GM19438 (cell line): ENCODE measurements around the gene ITM2C.
A peak's percentile ranks its signal among the peaks of the same experiment; 100 is the strongest.

Experiments
- ATAC-seq: cut with Tn5 transposase; IDR thresholded peaks from one replicate; pipeline ENCODE4 v1.9.1; 2021; ENCODE audit warnings: low read depth; ENCODE audit not compliant: unreplicated experiment

Gene ITM2C

DNA sequence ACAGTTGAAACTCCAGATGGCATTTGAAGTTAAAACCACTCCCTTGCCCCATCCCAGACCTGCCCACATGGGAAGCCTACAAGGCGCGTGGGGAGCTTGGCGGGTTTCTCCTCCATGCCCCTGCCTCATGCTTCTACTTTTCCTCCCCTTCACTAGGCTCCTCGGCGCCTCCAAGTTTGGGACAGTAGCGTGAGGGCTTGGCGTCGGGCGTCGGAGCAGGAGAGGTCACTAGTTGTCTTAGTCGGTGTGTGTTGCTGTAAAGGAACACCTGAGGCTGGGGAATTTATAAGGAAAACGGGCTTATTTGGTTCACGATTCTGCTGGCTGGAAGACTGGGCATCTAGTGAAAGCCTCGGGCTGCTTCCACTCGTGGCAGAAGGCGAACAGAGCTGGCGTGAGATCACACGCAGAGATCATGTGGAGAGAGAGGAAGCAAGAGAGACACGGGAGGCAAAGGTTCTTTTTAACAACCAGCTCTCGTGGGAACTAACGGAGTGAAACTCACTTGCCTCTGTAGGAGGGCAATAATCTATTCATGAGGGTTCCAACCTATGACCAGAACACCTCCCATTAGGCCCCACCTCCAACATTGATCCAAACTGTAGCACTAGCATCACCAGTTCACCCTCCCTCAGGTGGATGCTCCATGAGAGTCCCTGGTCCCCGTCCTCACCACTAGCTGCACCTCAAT, 25.3 kb downstream of the ITM2C start:
- ATAC-seq, result no peak

- ATAC-seq, result no peak
Observed at GRCh38 chr2:230890646-230891045, 25.9 kb downstream of the ITM2C start.

DNA sequence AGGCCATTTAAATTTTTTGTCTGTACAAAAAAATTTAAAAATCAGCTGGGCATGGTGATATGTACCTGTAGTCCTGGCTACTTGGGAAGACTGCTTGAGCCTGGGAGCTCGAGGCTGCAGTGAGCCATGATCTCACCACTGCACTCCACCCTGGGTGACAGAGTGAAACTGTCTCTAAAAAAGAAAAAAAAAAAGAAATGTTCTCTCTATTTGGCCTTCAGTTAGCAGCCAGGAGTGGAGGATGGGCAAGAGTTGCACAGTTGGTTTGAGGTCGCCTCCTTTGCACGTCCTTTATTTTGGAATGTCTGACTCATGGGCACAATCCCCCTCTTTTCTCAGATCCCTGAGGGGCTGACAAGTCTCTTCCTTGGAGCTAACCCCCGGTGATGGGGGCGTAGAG, 26.3 kb downstream of the ITM2C start:
- no peak for ATAC-seq

GRCh38 chr2:230891509-230891908, 26.8 kb downstream of the ITM2C start:
- ATAC-seq, result no peak

DNA sequence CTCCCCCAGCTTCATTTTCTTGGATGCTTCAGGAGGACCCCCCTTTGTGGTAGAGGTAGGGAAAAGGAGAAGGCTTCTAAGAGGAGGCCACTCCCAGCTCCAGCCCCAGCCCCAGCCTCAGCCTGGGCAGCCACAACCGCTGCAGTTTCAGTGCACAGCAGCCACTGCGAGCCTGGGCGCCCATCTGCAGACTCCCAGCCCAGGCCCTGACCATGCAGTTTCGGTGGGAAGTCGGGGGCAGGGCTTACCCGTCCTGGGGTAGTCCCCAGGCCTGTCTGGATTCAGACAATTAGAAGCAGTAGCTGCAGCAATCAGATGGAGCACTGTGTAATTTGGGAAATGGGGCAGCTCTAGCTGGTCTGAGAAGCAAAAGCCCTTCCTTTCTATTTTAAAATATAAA, 28.6 kb downstream of the ITM2C start:
- peak; percentile 84 for ATAC-seq

DNA sequence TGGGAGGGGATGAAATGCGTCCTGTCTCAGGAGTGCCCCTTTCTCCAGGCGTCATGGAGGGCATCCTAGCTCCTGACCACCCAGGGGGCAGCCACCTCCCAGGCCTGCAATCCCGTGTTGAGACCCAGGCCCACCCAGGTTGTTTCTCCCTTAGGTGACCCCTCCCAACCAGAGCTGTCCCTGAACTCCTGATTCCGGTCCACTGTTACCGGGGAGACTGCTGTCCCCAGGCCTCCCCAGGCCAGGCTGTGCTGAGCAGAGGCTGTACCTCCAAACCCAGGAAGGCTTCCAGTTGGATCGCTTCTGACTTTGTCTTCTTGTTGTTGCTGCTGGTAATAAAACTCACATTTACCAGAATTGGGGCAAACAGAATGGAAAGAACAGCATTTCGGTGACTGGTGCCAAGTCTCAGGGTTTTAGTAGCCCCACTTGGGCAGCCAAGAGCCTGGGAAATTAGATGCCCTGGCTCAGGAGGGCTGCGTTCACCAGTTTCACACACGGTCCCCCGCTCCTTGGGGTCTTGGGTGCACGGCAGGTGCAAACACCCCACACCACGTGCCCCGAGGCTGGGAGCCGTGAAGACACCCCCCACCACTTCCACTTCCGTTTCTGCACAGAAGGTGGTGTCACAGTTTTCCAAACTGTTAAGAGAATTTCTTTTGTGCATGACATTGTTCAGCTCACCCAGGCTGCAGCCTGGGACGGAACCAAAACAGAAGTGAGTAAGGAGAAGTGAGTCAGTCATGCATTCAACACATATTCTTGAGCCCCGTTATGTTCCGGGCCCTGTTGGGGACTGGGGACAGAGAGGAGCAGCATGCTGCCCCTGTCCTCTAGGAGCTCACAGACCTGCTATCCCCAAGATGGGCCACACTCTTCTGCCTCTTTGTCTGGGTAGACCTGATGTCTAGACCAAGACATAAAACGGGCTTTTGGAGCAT, 29.4 kb downstream of the ITM2C start:
- no peak for ATAC-seq

DNA sequence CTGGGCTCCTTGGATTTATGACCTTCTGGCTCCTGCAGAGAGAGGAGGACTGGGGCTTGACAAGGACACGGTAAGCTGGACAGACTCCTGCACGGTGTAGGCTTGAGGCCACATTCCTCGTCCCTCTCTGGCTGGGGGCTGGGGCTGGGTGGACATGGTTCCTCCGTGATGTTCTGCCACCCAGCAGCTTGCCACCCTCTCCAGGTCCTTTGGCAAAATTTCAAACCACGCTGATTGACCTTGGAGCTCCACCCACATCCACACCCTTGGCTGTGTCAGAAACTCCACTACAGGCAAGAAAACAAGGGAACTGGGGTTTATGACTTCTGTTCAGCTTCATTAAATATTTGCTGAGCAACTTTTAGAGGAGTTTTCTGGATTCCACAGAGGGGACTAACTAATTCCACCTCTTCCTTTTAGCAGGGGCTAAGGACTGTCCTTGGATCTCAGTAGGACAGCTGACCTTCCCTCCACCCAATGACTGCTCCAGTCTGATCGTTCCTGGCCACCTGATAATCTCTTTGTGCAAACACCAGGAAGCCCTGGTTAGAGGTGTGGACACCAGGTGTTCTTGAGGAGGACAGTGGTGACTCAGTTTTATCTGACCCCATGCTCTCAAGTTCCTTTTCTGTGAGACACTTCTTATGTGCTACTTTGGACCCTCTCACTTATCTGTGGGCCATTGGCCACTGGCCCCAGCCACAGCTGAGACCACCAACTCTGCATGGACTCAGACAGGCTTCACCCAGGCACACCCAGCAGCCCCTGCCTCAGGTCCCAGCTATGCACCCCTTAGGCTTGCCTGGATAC, 31.0 kb downstream of the ITM2C start:
- ATAC-seq, result no peak

DNA sequence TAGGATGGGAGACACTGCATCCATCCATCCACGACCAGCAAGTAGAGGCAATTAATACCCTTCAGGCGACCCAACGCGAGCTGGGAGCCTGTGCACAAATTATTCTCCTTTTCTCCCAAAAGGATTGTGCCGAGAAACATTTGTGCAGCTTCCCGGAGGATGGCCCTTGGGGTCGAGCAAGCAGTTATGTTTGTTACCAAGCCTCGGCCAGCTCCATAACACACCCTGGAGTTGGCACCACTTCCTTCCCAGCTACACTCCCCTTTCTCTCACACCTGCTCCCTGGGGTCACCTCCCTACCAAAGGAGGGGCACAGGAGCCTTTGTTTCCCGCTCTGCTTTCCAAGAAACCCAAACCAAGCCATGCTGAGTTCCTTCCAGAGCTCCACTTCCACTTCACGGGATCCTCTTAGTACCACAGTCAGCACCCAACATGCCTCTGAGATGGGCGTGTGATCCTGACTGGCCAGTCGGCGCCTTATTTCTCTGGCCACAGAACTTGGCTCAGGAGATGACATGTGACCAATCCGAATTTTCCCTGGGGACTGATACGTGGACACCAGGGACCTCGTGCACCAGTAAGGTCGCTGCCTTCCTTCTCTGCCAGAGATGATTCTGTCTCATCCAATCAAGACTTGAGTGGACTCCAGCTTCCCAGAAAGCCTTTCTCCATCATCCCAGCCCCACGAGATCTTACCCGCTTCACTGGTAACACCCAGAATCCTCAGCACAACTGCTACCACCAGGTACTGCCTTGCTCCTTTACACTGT, 31.8 kb downstream of the ITM2C start:
- no peak for ATAC-seq

GRCh38 chr2:230898016-230898712, 33.4 kb downstream of the ITM2C start:
- no peak for ATAC-seq

GRCh38 chr2:230898713-230899091, 34.0 kb downstream of the ITM2C start:
- ATAC-seq, result no peak

DNA sequence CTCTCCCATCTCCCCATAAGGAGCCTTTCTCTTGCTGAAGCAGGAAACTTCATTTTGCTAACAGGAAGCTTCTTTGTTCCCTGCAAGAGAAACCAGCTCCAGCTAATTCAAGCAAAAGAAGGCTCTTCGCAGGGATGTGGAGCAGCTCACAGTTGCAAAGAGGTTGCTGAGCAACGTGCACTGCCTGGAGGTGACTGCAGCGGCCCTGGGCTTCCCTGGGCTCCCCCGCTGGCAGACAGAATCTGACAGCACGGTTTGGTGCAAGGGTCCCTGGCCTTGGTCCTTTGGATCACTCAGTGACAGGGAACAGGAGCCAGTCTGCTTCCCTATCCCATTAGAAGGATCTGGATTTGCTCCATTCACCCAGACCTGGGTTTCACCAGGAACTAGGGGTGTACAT, 34.5 kb downstream of the ITM2C start:
- no peak for ATAC-seq

GRCh38 chr2:230899786-230900185, 35.0 kb downstream of the ITM2C start:
- ATAC-seq, result no peak

DNA sequence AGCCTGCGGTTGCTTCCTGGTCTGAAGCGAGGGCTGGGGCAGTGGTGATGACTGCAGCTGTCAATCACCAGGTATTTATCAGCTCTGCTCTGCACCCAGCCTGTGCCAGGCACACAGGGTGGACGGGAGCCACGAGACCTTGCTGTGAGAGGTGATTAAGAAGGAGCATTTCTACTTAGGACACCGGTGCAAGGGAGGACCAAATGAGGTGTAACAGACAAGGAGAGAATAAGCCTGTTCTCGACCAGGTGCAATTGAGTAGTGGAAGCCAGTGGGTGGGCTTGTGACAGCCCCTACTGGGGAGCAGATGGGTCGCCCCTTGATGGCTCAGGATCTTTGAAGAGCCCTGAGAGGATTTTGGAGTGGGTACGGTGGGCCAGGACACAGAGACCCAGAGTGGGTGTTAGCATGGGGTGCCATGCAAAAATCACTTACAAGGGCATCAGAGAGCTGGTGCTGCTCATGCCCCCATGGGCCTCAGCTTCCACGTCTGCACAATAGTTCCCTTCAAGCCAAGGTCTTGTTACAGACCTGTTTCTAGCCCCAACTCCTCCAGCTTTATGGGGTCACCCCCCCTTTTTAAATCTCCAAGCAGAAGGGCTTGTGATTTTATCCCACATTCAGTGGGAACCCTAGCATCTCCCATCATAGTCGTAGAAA, 35.7 kb downstream of the ITM2C start:
- ATAC-seq, result no peak

- no peak for ATAC-seq
Observed at GRCh38 chr2:230901006-230901405, 36.3 kb downstream of the ITM2C start.

DNA sequence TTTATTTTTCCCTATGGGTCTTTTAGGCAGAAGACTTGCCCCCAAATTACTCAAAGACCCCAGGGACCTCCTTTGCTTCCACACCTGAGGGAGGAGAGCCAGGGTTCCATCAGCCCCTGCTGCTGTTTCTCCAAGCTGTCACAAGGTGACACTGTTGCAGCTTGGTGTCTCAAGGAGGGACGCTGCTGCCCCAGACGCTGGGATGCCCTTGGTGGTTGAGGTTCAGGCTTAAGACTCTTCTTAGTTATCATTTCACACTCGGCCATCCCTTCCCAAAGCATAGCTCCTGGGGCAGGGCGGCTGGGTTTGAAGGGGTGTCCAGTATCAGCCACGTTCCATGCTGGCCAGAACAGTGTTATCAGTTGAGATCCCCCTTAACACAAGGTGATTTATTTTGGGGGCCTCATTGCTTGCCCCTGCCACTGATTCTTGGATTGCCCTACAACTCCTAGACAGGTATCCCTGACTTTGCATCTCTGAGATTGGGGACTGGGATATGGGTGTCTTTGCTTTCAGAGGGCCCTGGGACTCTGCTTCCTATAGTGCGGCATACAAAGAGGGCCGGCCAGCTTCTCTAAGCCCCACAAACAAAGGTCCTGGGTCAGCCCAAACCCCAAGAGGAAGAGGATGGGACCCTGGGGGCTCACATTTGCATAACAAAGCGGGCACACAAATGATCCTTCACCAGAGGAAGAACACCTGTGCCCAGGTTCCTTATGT, 37.6 kb downstream of the ITM2C start:
- no peak for ATAC-seq

- ATAC-seq, result no peak
Observed at GRCh38 chr2:230903231-230904150, 38.7 kb downstream of the ITM2C start.

DNA sequence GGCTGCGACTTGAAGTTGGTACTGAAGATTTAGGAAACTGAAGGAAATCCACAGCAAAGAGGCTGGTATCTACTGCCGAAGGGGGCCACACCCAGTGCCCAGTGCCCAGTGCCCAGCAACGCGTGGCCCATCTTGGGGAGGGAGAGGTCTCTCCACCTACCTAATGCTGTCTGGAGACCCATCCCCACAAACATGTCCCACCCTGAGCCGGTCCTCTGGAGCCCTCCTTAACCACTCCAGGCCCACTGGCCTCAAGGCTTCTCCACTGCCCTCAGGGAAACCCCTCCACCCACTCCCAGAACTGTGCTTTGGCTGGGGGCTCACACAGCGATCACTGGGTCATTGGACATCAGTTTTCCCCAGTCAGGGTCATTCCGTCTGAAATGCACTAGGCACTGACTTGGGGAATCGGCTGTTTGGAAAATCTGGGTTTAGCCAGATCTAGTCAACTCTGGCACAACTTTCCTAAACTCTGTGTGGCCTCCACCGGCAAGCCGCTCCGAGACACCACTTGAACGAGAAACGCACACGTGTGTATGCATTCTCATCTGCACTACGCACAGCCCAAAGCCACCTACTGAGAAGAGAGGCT, 40.2 kb downstream of the ITM2C start:
- ATAC-seq, result no peak
